Smooth muscle cell (in vitro differentiated cells): ENCODE results near the gene PTCD2. TPM values are rescaled to one million over a fixed set of nuclear protein-coding genes. Genes with fewer than 3 reads are reported as not detected.
"Not testable (repeated sequence)": the region's sequence is repeated elsewhere in the genome, so short reads cannot be mapped to it uniquely, and the experiment has no call there.

Experiments
- DNase-seq: peaks from one replicate; lab custom pipeline; 2025; ENCODE audit not compliant: unreplicated experiment; lab: John Stamatoyannopoulos, UW
- H2AFZ ChIP-seq: fragments of 200-600 bp; sonication (generic); 2 replicates; pipeline ENCODE4 v1.6.0; 2016; ENCODE audit warnings: antibody characterized with exemption, low read depth, mild to moderate bottlenecking
- H3F3A ChIP-seq: fragments of 200-600 bp; sonication (generic); 2 replicates; pipeline ENCODE4 v1.6.0; 2017; ENCODE audit warnings: antibody characterized with exemption, low read depth
- H3K27ac ChIP-seq: fragments of 200-600 bp; sonication (generic); 2 replicates; pipeline ENCODE4 v1.5.1; 2016; ENCODE audit warnings: low read depth, mild to moderate bottlenecking
- H3K27me3 ChIP-seq: fragments of 200-600 bp; sonication (generic); 2 replicates; pipeline ENCODE4 v1.6.1; 2016; ENCODE audit warnings: low read depth, mild to moderate bottlenecking
- H3K36me3 ChIP-seq: fragments of 200-600 bp; sonication (generic); 2 replicates; pipeline ENCODE4 v1.5.1; 2016; ENCODE audit warnings: low read depth
- H3K4me1 ChIP-seq: fragments of 200-600 bp; sonication (generic); 2 replicates; pipeline ENCODE4 v1.5.1; 2016; ENCODE audit warnings: low read depth
- H3K4me2 ChIP-seq: fragments of 200-600 bp; sonication (generic); 2 replicates; pipeline ENCODE4 v1.6.0; 2016; ENCODE audit warnings: mild to moderate bottlenecking
- H3K4me3 ChIP-seq: fragments of 200-600 bp; sonication (generic); 2 replicates; pipeline ENCODE4 v1.5.1; 2016; ENCODE audit warnings: mild to moderate bottlenecking
- H3K79me2 ChIP-seq: fragments of 200-600 bp; sonication (generic); 2 replicates; pipeline ENCODE4 v1.6.0; 2016; ENCODE audit warnings: low read depth, mild to moderate bottlenecking
- H3K9ac ChIP-seq: fragments of 200-600 bp; sonication (generic); 2 replicates; pipeline ENCODE4 v1.6.0; 2016; ENCODE audit warnings: low read depth
- H3K9me3 ChIP-seq: fragments of 200-600 bp; sonication (generic); replicated peaks from 2 replicates; pipeline ENCODE4 v1.5.1; 2016; ENCODE audit warnings: low read depth
- H4K20me1 ChIP-seq: fragments of 200-600 bp; sonication (generic); 2 replicates; pipeline ENCODE4 v1.6.0; 2016; ENCODE audit warnings: low read depth
- CTCF ChIP-seq: fragments of 200-600 bp; sonication (generic); IDR thresholded peaks from 2 replicates; pipeline ENCODE4 v1.5.1; 2017; ENCODE audit warnings: borderline replicate concordance, mild to moderate bottlenecking, antibody characterized with exemption; ENCODE audit not compliant: insufficient read depth, poor library complexity, severe bottlenecking
- WGBS: methylation state at CpG from one replicate; pipeline ENCODE4 v1.1.7; 2016; ENCODE audit warnings: low lambda C conversion rate; 5-methylcytosine and 5-hydroxymethylcytosine counted together
- polyA plus RNA-seq: library from polyadenylated mRNA; unstranded; fragments of >200 nt; fragmentation: Nextera tagmentation; extraction: Ambion mirVana; gene quantifications from 2 replicates; pipeline ENCODE4 v1.2.1, GENCODE V29; 2016
- total RNA-seq: library from RNA; depleted of rRNA; stranded (reverse); fragments of >200 nt; gene quantifications from 2 replicates; pipeline ENCODE4 v1.2.3, GENCODE V29; 2014

Gene PTCD2
- total and polyA plus RNA-seq, 2 experiments from 2014 or later, result 6.3 to 8.5 TPM

GRCh38 chr5:72402381-72402890 lies 82.3 kb downstream of the PTCD2 start:
- H3K4me1 ChIP-seq, result no peaks in the 10 kb centered on the region
- no peak overlapping the region for H3K4me3 ChIP-seq
- peaks cover 6% of the 10 kb centered on the region for H3K9me3 ChIP-seq
- 85% methylated on average over 2 of the region's 2 CpGs for WGBS
- TF ChIP-seq CTCF, result no peak
- DNase-seq, result no peak
- no peaks in the 10 kb centered on the region for H3K79me2 ChIP-seq
- H3K27me3 ChIP-seq, result no peaks in the 10 kb centered on the region
- no peak overlapping the region for H3K4me2 ChIP-seq
- no peak overlapping the region for H2AFZ ChIP-seq
- no peak overlapping the region for H3K27ac ChIP-seq
- H3K36me3 ChIP-seq, result no peaks in the 10 kb centered on the region
- H3K9ac ChIP-seq, result no peak overlapping the region
- no peaks in the 10 kb centered on the region for H3F3A ChIP-seq
- H4K20me1 ChIP-seq, result no peaks in the 10 kb centered on the region

GRCh38 chr5:72402959-72403628 lies 82.9 kb downstream of the PTCD2 start:
- no peak for DNase-seq
- Histone ChIP-seq H3K4me1 (no peaks in the 10 kb centered on the region), H3K27ac (no peak overlapping the region), H3K9me3 (peaks cover 6% of the 10 kb centered on the region), H3K27me3 (no peaks in the 10 kb centered on the region), H3K4me2 (no peak overlapping the region), H3K9ac (no peak overlapping the region), H3K79me2 (no peaks in the 10 kb centered on the region), H3K36me3 (no peaks in the 10 kb centered on the region), H2AFZ (no peak overlapping the region), H4K20me1 (no peaks in the 10 kb centered on the region), H3F3A (no peaks in the 10 kb centered on the region), H3K4me3 (no peak overlapping the region)
- peak; percentile 28 for TF ChIP-seq CTCF
- WGBS, result 66% methylated on average over 4 of the region's 4 CpGs

GRCh38 chr5:72404771-72405170 lies 84.6 kb downstream of the PTCD2 start:
- not testable (repeated sequence) for H3K79me2 ChIP-seq, H3K9me3 ChIP-seq, H3K4me3 ChIP-seq, H3K9ac ChIP-seq, H3K36me3 ChIP-seq, H2AFZ ChIP-seq, DNase-seq, H3K27ac ChIP-seq, H3K27me3 ChIP-seq, H3K4me2 ChIP-seq, H3F3A ChIP-seq, H3K4me1 ChIP-seq, H4K20me1 ChIP-seq
- 94% methylated on average over 3 of the region's 3 CpGs for WGBS

- DNase-seq, result no peak
- no peak for TF ChIP-seq CTCF
- Histone ChIP-seq H3K4me3 (no peak overlapping the region), H3K9me3 (no peaks in the 10 kb centered on the region), H3K27ac (no peak overlapping the region), H4K20me1 (no peaks in the 10 kb centered on the region), H3K4me1 (no peaks in the 10 kb centered on the region), H3K79me2 (no peaks in the 10 kb centered on the region), H3F3A (no peaks in the 10 kb centered on the region), H3K4me2 (no peak overlapping the region), H3K36me3 (no peaks in the 10 kb centered on the region), H3K27me3 (no peaks in the 10 kb centered on the region), H3K9ac (no peak overlapping the region), H2AFZ (no peak overlapping the region)
- 89% methylated on average over 3 of the region's 3 CpGs for WGBS
Measured at GRCh38 chr5:72407078-72407477, 86.9 kb downstream of the PTCD2 start.
